Occipital lobe (tissue), 2 donors: ENCODE data around the gene LBR. TPM values are rescaled to one million over a fixed set of nuclear protein-coding genes. Genes with fewer than 3 reads are reported as not detected.

Source experiments
- DNase-seq: peaks from one replicate; lab custom pipeline; 2025; lab: John Stamatoyannopoulos, UW
- total RNA-seq: library from RNA; depleted of rRNA; stranded (reverse); fragments of >200 nt; gene quantifications from one replicate; pipeline ENCODE4 v1.2.3, GENCODE V29; 2014

The LBR gene
- total RNA-seq, 1 donor from 2014 or later = 71.6 TPM

- DNase-seq = no peak
Measured at GRCh38 chr1:225374996-225375395, 52.8 kb downstream of the LBR start.

GRCh38 chr1:225373155-225373554 is 54.7 kb downstream of the LBR start:
- DNase-seq = no peak

GRCh38 chr1:225371366-225372010 is 56.4 kb downstream of the LBR start:
- no peak for DNase-seq

- no peak for DNase-seq
Measured at GRCh38 chr1:225368036-225368552, 59.7 kb downstream of the LBR start.

- no peak for DNase-seq
Measured at GRCh38 chr1:225366552-225366951, 61.3 kb downstream of the LBR start.

GRCh38 chr1:225366018-225366417 is 61.8 kb downstream of the LBR start:
- DNase-seq = no peak

GRCh38 chr1:225364439-225364838 is 63.4 kb downstream of the LBR start:
- DNase-seq = no peak

- no peak for DNase-seq
Measured at GRCh38 chr1:225362805-225363204, 65.0 kb downstream of the LBR start.

GRCh38 chr1:225361176-225361575 is 66.7 kb downstream of the LBR start:
- DNase-seq = no peak

GRCh38 chr1:225360119-225360518 is 67.7 kb downstream of the LBR start:
- DNase-seq = no peak

- no peak for DNase-seq
Measured at GRCh38 chr1:225355863-225356262, 72.0 kb downstream of the LBR start.

- no peak for DNase-seq
Measured at GRCh38 chr1:225354906-225355305, 72.9 kb downstream of the LBR start.

Other genes starting within 250 kb of the LBR start
- gene ENAH, start 225.1 kb upstream of the LBR start, total RNA-seq = 73.5 TPM